HG03520 (cell line): ENCODE results near the gene GRWD1.

ENCODE experiments used
- ATAC-seq: cut with Tn5 transposase; IDR thresholded peaks from one replicate; pipeline ENCODE4 v1.9.1; 2021; ENCODE audit warnings: mild to moderate bottlenecking, moderate library complexity; ENCODE audit not compliant: unreplicated experiment

The GRWD1 gene

GRCh38 chr19:48445606-48446481 is at the start of gene GRWD1:
Gene GRWD1, plus strand, starts transcription at chr19:48445983. Its CDS starts 23 bp downstream, at chr19:48446006.
- ATAC-seq: peak; percentile 81

GRCh38 chr19:48396016-48396823 is 49.6 kb upstream of the GRWD1 start:
- ATAC-seq: no peak

GRCh38 chr19:48396824-48397176 is 49.0 kb upstream of the GRWD1 start:
- no peak for ATAC-seq

- no peak for ATAC-seq
Observed at GRCh38 chr19:48397263-48398101, 48.3 kb upstream of the GRWD1 start.

- no peak for ATAC-seq
Observed at GRCh38 chr19:48398102-48398374, 47.7 kb upstream of the GRWD1 start.

GRCh38 chr19:48398375-48399235 is 47.2 kb upstream of the GRWD1 start:
- ATAC-seq: peak; percentile 45

- no peak for ATAC-seq
Observed at GRCh38 chr19:48400018-48400742, 45.6 kb upstream of the GRWD1 start.

GRCh38 chr19:48401287-48401686 is 44.5 kb upstream of the GRWD1 start:
- ATAC-seq: no peak

- no peak for ATAC-seq
Observed at GRCh38 chr19:48403606-48404005, 42.2 kb upstream of the GRWD1 start.

GRCh38 chr19:48405010-48405659 is 40.6 kb upstream of the GRWD1 start:
- no peak for ATAC-seq

- no peak for ATAC-seq
Observed at GRCh38 chr19:48405850-48406249, 39.9 kb upstream of the GRWD1 start.

- ATAC-seq: no peak
Observed at GRCh38 chr19:48413879-48414587, 31.8 kb upstream of the GRWD1 start.

- no peak for ATAC-seq
Observed at GRCh38 chr19:48415395-48415794, 30.4 kb upstream of the GRWD1 start.

- ATAC-seq: no peak
Observed at GRCh38 chr19:48415806-48416221, 30.0 kb upstream of the GRWD1 start.

GRCh38 chr19:48417421-48417820 is 28.4 kb upstream of the GRWD1 start:
- no peak for ATAC-seq

- ATAC-seq: no peak
Observed at GRCh38 chr19:48418317-48419064, 27.3 kb upstream of the GRWD1 start.

GRCh38 chr19:48419158-48419920 is 26.4 kb upstream of the GRWD1 start:
- no peak for ATAC-seq
